Measurements from ENCODE around the gene SND1.

Gene SND1

GRCh38 chr7:128097211-128097731 is 445.3 kb downstream of the SND1 start:
- H3K4me2 ChIP-seq (ENCODE audit: low read length): no peak overlapping the region
- H3K79me2 ChIP-seq (ENCODE audit: control insufficient read depth, low read length): no peaks in the 10 kb centered on the region
- no peaks in the 10 kb centered on the region for H3K9me3 ChIP-seq (ENCODE audit: control insufficient read depth, insufficient read depth, low read length)
- H3K4me1 ChIP-seq (ENCODE audit: control insufficient read depth, low read length): peaks cover 31% of the 10 kb centered on the region
- H3K27ac ChIP-seq (ENCODE audit: low read depth, low read length): no peak overlapping the region
- H3F3A ChIP-seq (ENCODE audit: control insufficient read depth, insufficient read depth): peaks cover 12% of the 10 kb centered on the region
- peaks cover 19% of the 10 kb centered on the region for H3K36me3 ChIP-seq (ENCODE audit: control insufficient read depth, low read length)
- no peaks in the 10 kb centered on the region for H3K27me3 ChIP-seq (ENCODE audit: control insufficient read depth, low read length)
- H4K20me1 ChIP-seq (ENCODE audit: control insufficient read depth, insufficient read depth, low read depth, low read length): no peaks in the 10 kb centered on the region
- no peaks in the 10 kb centered on the region for H3K9me2 ChIP-seq (replicated peaks; ENCODE audit: control insufficient read depth, low read length)
- TF ChIP-seq EZH2phosphoT487 (IDR thresholded peaks at IDR 0.05; ENCODE audit: borderline replicate concordance, low read length) (no peak), CTCF (IDR thresholded peaks at IDR 0.05; ENCODE audit: low read depth, low read length, poor library complexity, severe bottlenecking) (no peak)
- H3K4me3 ChIP-seq (ENCODE audit: low read length): no peak overlapping the region

GRCh38 chr7:128098629-128099028 is 446.6 kb downstream of the SND1 start:
- no peaks in the 10 kb centered on the region for H4K20me1 ChIP-seq (ENCODE audit: control insufficient read depth, insufficient read depth, low read depth, low read length)
- H3K4me1 ChIP-seq (ENCODE audit: control insufficient read depth, low read length): peaks cover 40% of the 10 kb centered on the region
- H3K4me2 ChIP-seq (ENCODE audit: low read length): no peak overlapping the region
- no peaks in the 10 kb centered on the region for H3K9me2 ChIP-seq (replicated peaks; ENCODE audit: control insufficient read depth, low read length)
- no peaks in the 10 kb centered on the region for H3K9me3 ChIP-seq (ENCODE audit: control insufficient read depth, insufficient read depth, low read length)
- no peak overlapping the region for H3K27ac ChIP-seq (ENCODE audit: low read depth, low read length)
- no peak overlapping the region for H3K4me3 ChIP-seq (ENCODE audit: low read length)
- no peaks in the 10 kb centered on the region for H3K27me3 ChIP-seq (ENCODE audit: control insufficient read depth, low read length)
- no peak for TF ChIP-seq CTCF (IDR thresholded peaks at IDR 0.05; ENCODE audit: low read depth, low read length, poor library complexity, severe bottlenecking)
- TF ChIP-seq EZH2phosphoT487 (IDR thresholded peaks at IDR 0.05; ENCODE audit: borderline replicate concordance, low read length): no peak
- peaks cover 7% of the 10 kb centered on the region; the same call in 1 of the 2 replicates for H3K36me3 ChIP-seq (ENCODE audit: control insufficient read depth, low read length)
- peaks cover 22% of the 10 kb centered on the region for H3F3A ChIP-seq (ENCODE audit: control insufficient read depth, insufficient read depth)
- H3K79me2 ChIP-seq (ENCODE audit: control insufficient read depth, low read length): no peaks in the 10 kb centered on the region

- Histone ChIP-seq H3K9me2 (replicated peaks; ENCODE audit: control insufficient read depth, low read length) (no peaks in the 10 kb centered on the region), H3K4me2 (ENCODE audit: low read length) (no peak overlapping the region), H3K27ac (ENCODE audit: low read depth, low read length) (no peak overlapping the region), H3F3A (ENCODE audit: control insufficient read depth, insufficient read depth) (peaks cover 22% of the 10 kb centered on the region), H3K4me1 (ENCODE audit: control insufficient read depth, low read length) (peaks cover 45% of the 10 kb centered on the region), H3K4me3 (ENCODE audit: low read length) (no peak overlapping the region), H4K20me1 (ENCODE audit: control insufficient read depth, insufficient read depth, low read depth, low read length) (no peaks in the 10 kb centered on the region), H3K36me3 (ENCODE audit: control insufficient read depth, low read length) (peaks cover 7% of the 10 kb centered on the region; the same call in 1 of the 2 replicates), H3K27me3 (ENCODE audit: control insufficient read depth, low read length) (no peaks in the 10 kb centered on the region), H3K9me3 (ENCODE audit: control insufficient read depth, insufficient read depth, low read length) (no peaks in the 10 kb centered on the region), H3K79me2 (ENCODE audit: control insufficient read depth, low read length) (no peaks in the 10 kb centered on the region)
- TF ChIP-seq CTCF (IDR thresholded peaks at IDR 0.05; ENCODE audit: low read depth, low read length, poor library complexity, severe bottlenecking) (no peak), EZH2phosphoT487 (IDR thresholded peaks at IDR 0.05; ENCODE audit: borderline replicate concordance, low read length) (no peak)
Observed at GRCh38 chr7:128099204-128099671, 447.2 kb downstream of the SND1 start.
